ENCODE measurements around the gene ARRDC2.
A peak's percentile ranks its signal among the peaks of the same experiment; 100 is the strongest.
"Not testable (repeated sequence)": the region's sequence is repeated elsewhere in the genome, so short reads cannot be mapped to it uniquely, and the experiment has no call there.

ARRDC2 gene

DNA sequence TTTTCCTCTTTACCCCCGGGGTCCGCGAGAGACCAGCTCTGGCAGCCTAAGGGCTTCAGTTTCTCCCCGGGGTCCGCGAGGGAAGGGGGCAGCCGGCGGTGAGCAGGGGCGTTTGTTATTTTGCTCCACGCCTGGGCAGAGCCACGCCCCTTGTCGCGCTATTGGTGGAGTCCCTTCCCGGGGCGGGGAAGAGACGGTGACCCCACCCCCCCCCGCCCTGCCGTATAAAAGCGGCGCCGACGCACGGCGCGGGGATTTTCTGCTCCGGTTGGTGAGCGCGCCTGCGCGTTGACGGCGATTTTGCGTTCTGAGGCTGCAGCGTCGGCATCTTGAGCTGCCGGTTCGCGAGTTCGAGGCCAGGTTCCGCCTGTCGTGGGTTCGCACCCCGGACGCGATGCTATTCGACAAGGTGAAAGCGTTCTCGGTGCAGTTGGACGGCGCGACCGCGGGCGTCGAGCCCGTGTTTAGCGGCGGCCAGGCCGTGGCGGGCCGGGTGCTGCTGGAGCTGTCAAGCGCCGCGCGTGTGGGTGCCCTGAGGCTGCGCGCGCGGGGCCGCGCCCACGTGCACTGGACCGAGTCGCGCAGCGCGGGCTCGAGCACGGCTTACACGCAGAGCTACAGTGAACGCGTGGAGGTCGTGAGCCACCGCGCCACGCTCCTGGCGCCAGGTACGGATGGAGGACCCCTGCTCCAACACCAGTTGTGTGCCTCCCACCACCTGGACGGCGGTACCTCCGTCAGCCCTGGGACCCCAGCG lies at the start of gene ARRDC2:
Gene ARRDC2, plus strand, starts transcription at position 254 of the 757 bp plus-strand sequence. Its CDS starts 141 bp downstream, at position 395.
- DNase-seq: peak; percentile 92

DNA sequence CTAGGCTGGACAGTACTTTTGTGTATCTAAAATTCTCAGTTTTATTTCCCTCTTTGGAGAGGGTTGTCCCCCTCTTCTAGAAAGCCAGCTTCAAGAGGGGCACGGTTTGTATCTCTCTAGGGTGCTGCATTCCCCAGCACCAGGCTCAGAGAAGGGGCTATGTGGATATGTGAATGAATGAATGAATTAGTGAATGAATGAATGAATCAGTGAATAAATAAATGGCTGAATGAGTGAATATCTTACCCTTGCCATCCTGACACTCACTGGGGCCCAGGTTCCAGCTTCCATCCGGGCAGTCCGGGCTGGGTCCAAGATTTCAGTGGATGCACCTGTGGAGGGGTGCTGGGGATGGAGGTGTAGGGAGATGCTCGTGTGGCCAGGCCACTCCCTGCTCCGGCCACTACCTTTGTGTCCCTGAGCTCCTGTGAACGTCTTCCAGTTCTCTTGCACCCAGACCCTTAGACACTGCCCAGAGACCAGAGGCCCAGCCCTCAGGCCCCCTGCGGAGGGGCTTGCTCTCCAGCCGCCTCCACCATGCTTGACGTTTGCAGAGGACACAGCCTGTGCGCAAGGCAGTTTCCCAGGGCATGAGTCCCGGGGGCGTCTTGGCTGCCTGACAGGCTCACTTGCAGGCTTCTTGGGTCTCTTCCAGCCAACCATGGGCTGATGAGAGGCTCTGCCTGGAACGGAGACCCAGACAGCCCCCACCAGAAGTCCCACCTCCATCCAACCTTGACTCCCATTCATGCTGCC lies 43.9 kb upstream of the ARRDC2 start:
- DNase-seq: no peak

- no peak for DNase-seq
Measured at GRCh38 chr19:17965370-17966128, 42.4 kb upstream of the ARRDC2 start.

DNA sequence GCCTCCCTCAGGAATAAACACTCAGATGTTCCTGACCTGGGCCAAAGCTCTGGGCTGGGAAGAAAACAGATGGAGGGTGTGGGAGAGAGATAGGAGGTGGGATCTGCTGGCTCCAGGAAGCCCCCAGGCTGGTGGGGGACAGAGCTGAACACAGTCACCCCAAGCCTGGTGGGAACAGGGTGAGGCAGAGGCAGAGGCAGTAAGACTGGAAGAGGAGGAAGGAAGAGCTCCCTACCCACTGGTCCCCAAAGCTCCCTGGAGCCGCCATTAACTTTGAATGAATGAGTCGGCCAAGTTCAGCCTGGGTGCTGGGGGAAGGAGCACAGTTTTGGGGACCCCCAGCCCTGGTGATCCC lies 41.9 kb upstream of the ARRDC2 start:
- DNase-seq: no peak

GRCh38 chr19:17966550-17967256 lies 41.3 kb upstream of the ARRDC2 start, which contains the start of gene KCNN1:
Gene KCNN1, plus strand, starts transcription at chr19:17967107. Its CDS starts 6,782 bp downstream, at chr19:17973889.
- DNase-seq: no peak

- DNase-seq: no peak
Measured at GRCh38 chr19:17967257-17968051, 40.5 kb upstream of the ARRDC2 start.

DNA sequence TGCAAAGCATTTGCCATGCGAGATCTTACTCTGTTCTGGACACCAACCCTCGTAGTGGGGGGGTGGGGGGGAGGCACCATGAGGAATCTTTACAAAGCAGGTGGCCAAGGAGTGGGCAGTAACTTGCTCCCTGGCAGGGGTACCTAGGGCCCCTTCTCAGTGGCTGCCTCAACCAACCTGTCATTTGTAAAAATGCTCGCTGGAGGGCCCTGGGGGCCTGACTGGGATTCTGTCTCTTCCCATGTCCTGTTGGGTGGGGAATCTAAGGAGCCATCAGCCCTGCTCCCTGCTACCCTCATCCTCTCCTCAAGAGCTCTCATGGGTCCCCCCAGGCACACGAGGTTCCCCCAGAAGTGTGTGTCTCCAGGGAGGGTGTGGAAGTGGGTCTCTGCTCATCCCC lies 39.6 kb upstream of the ARRDC2 start:
- DNase-seq: no peak

DNA sequence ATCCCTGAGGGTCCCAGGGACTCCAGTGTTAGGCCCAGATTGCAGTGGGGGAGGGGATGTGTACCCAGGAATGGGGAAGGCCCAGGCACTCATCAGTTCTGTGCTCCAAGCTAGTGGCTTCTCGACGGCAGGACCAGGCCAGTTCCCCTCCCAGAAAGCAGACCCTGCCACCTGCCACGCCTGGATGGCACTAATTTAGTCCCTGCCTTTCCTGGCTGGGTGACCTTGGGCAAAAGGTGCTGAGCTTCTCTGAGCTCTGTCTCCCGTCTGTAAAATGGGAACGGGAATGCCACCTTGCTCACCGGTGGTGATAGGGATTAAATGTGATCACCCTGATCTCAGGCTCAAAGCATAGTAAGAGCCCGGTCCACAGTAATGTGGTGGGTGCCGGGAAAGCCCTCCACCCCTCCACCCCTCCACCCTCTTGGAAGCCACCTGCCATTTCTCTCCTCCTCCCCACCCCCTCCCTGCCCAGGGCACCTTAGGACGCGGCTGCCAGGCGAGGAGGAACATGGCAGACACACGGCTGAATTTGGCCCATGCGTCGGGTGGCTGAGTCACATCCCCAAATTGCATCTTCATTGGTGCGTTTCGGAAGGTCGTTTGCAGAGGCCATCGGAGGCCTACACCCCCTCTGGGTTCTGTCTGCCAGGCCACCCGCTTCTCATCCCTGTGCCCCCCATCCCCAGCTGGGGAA lies 38.7 kb upstream of the ARRDC2 start:
- no peak for DNase-seq

GRCh38 chr19:17972230-17972629 lies 35.7 kb upstream of the ARRDC2 start:
- no peak for DNase-seq

DNA sequence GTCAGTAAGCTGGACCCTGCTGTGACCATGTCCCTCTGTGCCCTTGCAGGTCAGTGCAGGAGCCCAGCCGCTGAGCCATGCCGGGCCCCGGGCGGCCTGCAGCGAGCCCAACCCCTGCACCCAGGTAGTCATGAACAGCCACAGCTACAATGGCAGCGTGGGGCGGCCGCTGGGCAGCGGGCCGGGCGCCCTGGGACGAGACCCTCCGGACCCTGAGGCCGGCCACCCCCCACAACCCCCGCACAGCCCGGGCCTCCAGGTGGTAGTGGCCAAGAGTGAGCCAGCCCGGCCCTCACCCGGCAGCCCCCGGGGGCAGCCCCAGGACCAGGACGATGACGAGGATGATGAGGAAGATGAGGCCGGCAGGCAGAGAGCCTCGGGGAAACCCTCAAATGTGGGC lies 34.2 kb upstream of the ARRDC2 start:
- no peak for DNase-seq

- no peak for DNase-seq
Measured at GRCh38 chr19:17974551-17974950, 33.4 kb upstream of the ARRDC2 start.

DNA sequence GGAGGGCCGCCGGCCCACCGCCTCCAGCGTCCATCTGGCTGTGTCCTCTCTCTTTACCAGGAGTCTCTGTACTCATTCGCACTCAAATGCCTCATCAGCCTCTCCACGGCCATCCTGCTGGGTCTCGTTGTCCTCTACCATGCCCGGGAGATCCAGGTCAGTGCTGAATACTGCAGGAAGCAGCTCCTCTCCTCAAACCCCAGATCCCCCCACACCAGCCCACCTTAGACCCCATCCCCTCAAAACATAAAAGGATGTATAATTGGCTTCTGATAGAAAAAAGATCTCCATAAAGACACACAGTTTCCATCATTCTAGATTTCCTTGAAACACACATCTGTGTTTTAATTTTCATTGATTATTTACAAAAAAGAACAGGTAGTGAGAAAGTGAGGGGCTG lies 32.9 kb upstream of the ARRDC2 start:
- no peak for DNase-seq

DNA sequence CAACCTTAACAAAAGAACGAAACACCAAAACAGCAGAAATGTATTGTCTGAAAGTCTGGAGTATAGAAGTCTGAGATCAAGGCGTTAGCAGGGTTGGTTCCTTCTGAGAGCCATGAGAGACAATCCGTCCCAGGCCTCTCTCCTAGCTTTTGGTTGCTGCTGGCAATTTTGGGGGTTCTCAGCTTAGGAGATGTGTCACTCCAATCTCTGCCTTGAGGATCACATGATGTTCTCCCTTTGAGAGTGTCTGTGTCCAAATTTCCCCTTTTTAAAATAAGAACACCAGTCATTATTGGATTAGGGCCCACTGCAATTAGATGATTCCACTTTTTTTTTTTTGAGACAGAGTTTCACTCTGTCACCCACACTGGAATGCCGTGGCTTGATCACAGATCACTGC lies 30.9 kb upstream of the ARRDC2 start:
- DNase-seq: no peak

DNA sequence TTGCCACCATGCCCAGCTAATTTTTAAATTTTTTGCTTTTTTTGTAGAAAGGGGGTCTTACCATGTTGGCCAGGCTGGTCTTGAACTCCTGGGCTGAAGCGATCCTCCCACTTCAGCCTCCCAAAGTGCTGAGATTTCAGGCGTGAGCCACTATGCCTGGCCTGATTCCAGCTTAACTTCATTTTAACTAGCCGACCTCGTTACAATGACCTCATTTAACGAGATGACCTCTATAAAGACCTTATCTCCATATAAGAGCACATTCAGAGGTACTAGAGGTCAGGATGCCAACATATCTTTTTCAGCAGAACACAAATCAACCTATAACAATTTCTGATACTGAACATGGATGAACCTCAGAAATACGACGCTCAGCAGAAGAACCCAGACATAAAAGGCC lies 30.5 kb upstream of the ARRDC2 start:
- no peak for DNase-seq

DNA sequence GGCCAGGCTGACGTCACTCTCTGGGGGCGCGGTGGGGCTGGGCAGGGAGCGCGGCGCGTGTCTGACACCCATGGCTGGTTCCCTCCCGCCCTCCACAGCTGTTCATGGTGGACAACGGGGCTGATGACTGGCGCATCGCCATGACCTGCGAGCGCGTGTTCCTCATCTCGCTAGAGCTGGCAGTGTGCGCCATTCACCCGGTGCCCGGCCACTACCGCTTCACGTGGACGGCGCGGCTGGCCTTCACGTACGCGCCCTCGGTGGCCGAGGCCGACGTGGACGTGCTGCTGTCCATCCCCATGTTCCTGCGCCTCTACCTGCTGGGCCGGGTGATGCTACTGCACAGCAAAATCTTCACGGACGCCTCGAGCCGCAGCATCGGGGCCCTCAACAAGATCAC lies 26.4 kb upstream of the ARRDC2 start:
- DNase-seq: no peak

DNA sequence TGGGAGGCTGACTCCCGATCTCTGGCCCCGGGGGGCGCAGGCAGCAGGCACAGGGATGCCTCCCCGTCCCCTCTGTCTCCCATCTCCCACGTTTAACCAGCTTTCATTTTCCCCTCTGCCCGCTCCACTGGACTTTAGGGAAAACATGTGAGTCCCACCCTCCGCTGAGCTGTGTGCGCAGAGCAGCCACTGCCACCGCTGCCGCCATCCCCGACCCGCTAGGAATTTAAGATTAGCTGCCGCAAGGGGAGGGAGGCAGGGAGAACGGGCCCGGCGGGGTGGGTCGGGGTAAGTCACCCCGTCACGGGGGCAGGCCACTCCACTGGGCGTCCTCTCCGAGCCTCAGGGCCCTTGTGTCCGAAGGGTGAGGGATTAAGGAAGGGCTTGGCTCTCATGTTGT lies 25.5 kb upstream of the ARRDC2 start:
- DNase-seq: no peak

DNA sequence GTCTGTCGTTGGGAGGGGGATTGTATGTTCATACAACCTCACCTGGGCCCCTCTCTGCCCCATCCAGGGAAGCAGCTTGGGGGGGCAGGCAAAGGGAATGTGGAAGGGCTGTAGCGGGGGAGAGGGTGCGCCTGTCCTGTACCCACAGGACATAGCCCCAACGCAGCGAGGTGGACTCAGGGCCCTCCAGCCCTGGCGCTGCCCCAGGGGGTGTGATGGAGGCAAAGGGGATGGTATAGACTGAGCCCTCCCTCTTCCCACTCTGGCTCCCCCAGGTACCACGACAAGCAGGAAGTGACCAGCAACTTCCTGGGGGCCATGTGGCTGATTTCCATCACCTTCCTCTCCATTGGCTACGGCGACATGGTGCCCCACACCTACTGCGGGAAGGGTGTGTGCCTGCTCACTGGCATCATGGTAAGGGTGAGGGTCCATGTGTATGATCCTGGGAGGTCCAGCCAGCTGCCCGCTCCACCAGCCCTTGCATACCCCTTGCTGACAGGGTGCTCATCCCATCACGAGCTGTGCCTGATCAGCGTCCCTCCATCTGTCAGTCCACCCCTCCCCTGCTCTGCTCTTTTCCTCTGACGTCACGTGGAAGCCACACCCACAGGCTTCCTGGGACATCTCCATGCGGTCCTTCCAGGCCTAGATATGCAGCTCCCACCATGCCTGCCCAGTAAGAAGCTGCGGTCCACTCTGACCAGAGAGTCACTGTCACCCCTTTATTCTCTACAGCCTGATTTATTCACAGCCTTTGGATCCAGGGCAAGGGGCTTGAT lies 22.7 kb upstream of the ARRDC2 start:
- no peak for DNase-seq

- not testable (repeated sequence) for DNase-seq
Measured at GRCh38 chr19:17986569-17986968, 21.4 kb upstream of the ARRDC2 start.

- DNase-seq: no peak
Measured at GRCh38 chr19:17988161-17988560, 19.8 kb upstream of the ARRDC2 start.

DNA sequence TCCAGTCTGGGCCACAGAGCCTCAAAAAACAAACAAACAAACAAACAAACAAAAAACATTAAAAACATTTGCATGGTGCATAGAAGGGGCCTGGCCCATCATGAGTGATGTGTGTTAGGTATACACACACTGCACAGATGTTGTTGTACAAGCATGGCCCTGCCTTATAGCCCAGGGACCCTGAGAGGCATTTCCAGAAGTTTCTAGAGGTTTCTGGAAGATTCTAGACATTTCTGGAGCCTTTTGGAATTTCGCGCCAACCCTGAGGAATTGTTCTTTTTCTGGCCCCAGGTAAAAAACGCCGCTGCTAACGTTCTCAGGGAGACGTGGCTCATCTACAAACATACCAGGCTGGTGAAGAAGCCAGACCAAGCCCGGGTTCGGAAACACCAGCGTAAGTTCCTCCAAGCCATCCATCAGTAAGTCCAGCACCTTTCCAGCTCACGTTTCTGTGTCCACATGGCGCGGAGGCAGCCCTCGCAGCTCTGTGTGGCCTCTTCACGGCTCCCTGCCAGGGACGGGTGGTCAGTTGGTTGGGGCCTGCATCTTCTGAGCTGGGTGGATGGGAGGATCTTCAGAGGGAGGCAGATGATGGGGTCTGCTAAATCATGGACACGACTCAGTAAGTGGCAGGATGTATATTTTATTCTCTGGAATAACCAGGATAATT lies 18.4 kb upstream of the ARRDC2 start:
- no peak for DNase-seq
